HG02623 (cell line): ENCODE data around the gene SHF.

Experiments
- ATAC-seq: cut with Tn5 transposase; IDR thresholded peaks from one replicate; pipeline ENCODE4 v1.9.1; 2021; ENCODE audit warnings: moderate library complexity; ENCODE audit not compliant: unreplicated experiment

The SHF gene

GRCh38 chr15:45174069-45174468 is 13.7 kb downstream of the SHF start:
- no peak for ATAC-seq

- no peak for ATAC-seq
These were observed 15.9 kb downstream of the SHF start for GRCh38 chr15:45171912-45172311.

GRCh38 chr15:45169608-45170480 is 17.9 kb downstream of the SHF start:
- ATAC-seq = no peak

GRCh38 chr15:45168751-45169551 is 18.8 kb downstream of the SHF start:
- ATAC-seq = no peak

GRCh38 chr15:45168286-45168685 is 19.5 kb downstream of the SHF start:
- no peak for ATAC-seq

- ATAC-seq = no peak
These were observed 20.0 kb downstream of the SHF start for GRCh38 chr15:45167631-45168205.

GRCh38 chr15:45166834-45167630 is 20.7 kb downstream of the SHF start:
- peak; percentile 90 for ATAC-seq

GRCh38 chr15:45165536-45165935 is 22.2 kb downstream of the SHF start:
- ATAC-seq = no peak

- no peak for ATAC-seq
These were observed 22.9 kb downstream of the SHF start for GRCh38 chr15:45164914-45165313.

- ATAC-seq = no peak
These were observed 24.3 kb downstream of the SHF start for GRCh38 chr15:45163508-45163856.

- ATAC-seq = no peak
These were observed 24.8 kb downstream of the SHF start for GRCh38 chr15:45162771-45163507.

GRCh38 chr15:45161666-45162065 is 26.1 kb downstream of the SHF start:
- ATAC-seq = no peak

GRCh38 chr15:45157974-45158373 is 29.8 kb downstream of the SHF start:
- no peak for ATAC-seq

GRCh38 chr15:45156744-45157455 is 30.9 kb downstream of the SHF start:
- no peak for ATAC-seq

GRCh38 chr15:45155739-45156138 is 32.0 kb downstream of the SHF start:
- no peak for ATAC-seq

- no peak for ATAC-seq
These were observed 35.6 kb downstream of the SHF start for GRCh38 chr15:45151998-45152828.

GRCh38 chr15:45150997-45151396 is 36.8 kb downstream of the SHF start:
- ATAC-seq = no peak

GRCh38 chr15:45150481-45150880 is 37.3 kb downstream of the SHF start:
- no peak for ATAC-seq

- no peak for ATAC-seq
These were observed 38.7 kb downstream of the SHF start for GRCh38 chr15:45149060-45149459.
